CD4-positive, alpha-beta T cell treated with Interleukin-21 for 1 hour (primary cell): ENCODE measurements around the gene SPN.
"Not testable (repeated sequence)": the region's sequence is repeated elsewhere in the genome, so short reads cannot be mapped to it uniquely, and the experiment has no call there.

ENCODE experiments used
- DNase-seq: peaks from one replicate; pipeline ENCODE4 v3.0.0-alpha.2; 2020

The SPN gene

GRCh38 chr16:29649588-29650494, 13.2 kb upstream of the SPN start:
- no peak for DNase-seq

- DNase-seq: no peak
Observed at GRCh38 chr16:29650771-29651170, 12.3 kb upstream of the SPN start.

GRCh38 chr16:29651774-29652349, 11.2 kb upstream of the SPN start:
- no peak for DNase-seq

GRCh38 chr16:29653471-29653870, 9.6 kb upstream of the SPN start:
- no peak for DNase-seq

GRCh38 chr16:29653890-29654289, 9.2 kb upstream of the SPN start:
- not testable (repeated sequence) for DNase-seq

GRCh38 chr16:29656688-29657523, 6.1 kb upstream of the SPN start:
- no peak for DNase-seq

GRCh38 chr16:29658705-29659104, 4.3 kb upstream of the SPN start:
- no peak for DNase-seq

GRCh38 chr16:29662000-29662728, 883 bp upstream of the SPN start:
- no peak for DNase-seq

- DNase-seq: peak; percentile 58
Observed at GRCh38 chr16:29662729-29663015, 375 bp upstream of the SPN start.

GRCh38 chr16:29663807-29664090, 702 bp downstream of the SPN start:
- peak; percentile 27 for DNase-seq

- peak; percentile 46 for DNase-seq
Observed at GRCh38 chr16:29664091-29664921, 1.3 kb downstream of the SPN start.

GRCh38 chr16:29665294-29666077, 2.4 kb downstream of the SPN start:
- peak; percentile 44 for DNase-seq

GRCh38 chr16:29667322-29667610, 4.2 kb downstream of the SPN start:
- not testable (repeated sequence) for DNase-seq

GRCh38 chr16:29667755-29668154, 4.7 kb downstream of the SPN start:
- no peak for DNase-seq

- DNase-seq: no peak
Observed at GRCh38 chr16:29668267-29668666, 5.2 kb downstream of the SPN start.

GRCh38 chr16:29673501-29673900, 10.5 kb downstream of the SPN start:
- no peak for DNase-seq

- no peak for DNase-seq
Observed at GRCh38 chr16:29674188-29674587, 11.1 kb downstream of the SPN start.

- DNase-seq: peak; percentile 52
Observed at GRCh38 chr16:29675811-29676643, 13.0 kb downstream of the SPN start.

- DNase-seq: no peak
Observed at GRCh38 chr16:29676989-29677785, 14.1 kb downstream of the SPN start.

GRCh38 chr16:29678691-29679267, 15.7 kb downstream of the SPN start, which contains the start of gene QPRT:
Gene QPRT, plus strand, starts transcription at chr16:29679180. Its CDS starts 18 bp downstream, at chr16:29679198.
- no peak for DNase-seq
